Epidermal melanocyte (primary cell): ENCODE measurements around the gene FHIT.

ENCODE experiments used
- DNase-seq: peaks from one replicate; pipeline ENCODE4 v3.0.0; 2011; ENCODE audit warnings: low spot score; ENCODE audit not compliant: insufficient read length

Gene FHIT

GRCh38 chr3:60431599-60431958, 819.7 kb downstream of the FHIT start:
- no peak for DNase-seq

- DNase-seq, result no peak
Measured at GRCh38 chr3:60430205-60430604, 821.0 kb downstream of the FHIT start.

- DNase-seq, result no peak
Measured at GRCh38 chr3:60427109-60427508, 824.1 kb downstream of the FHIT start.

- no peak for DNase-seq
Measured at GRCh38 chr3:60424942-60425341, 826.3 kb downstream of the FHIT start.

GRCh38 chr3:60424034-60424433, 827.2 kb downstream of the FHIT start:
- no peak for DNase-seq

GRCh38 chr3:60423556-60423955, 827.7 kb downstream of the FHIT start:
- DNase-seq, result no peak

- DNase-seq, result no peak
Measured at GRCh38 chr3:60421749-60422446, 829.4 kb downstream of the FHIT start.

- DNase-seq, result no peak
Measured at GRCh38 chr3:60417576-60417975, 833.7 kb downstream of the FHIT start.

- DNase-seq, result no peak
Measured at GRCh38 chr3:60414011-60414410, 837.2 kb downstream of the FHIT start.

- no peak for DNase-seq
Measured at GRCh38 chr3:60413551-60413950, 837.7 kb downstream of the FHIT start.

- DNase-seq, result no peak
Measured at GRCh38 chr3:60403866-60404265, 847.4 kb downstream of the FHIT start.

- no peak for DNase-seq
Measured at GRCh38 chr3:60402931-60403330, 848.3 kb downstream of the FHIT start.

GRCh38 chr3:60399861-60400845, 851.1 kb downstream of the FHIT start:
- DNase-seq, result no peak

- DNase-seq, result no peak
Measured at GRCh38 chr3:60399292-60399691, 852.0 kb downstream of the FHIT start.

GRCh38 chr3:60395173-60395762, 856.0 kb downstream of the FHIT start:
- no peak for DNase-seq

GRCh38 chr3:60393946-60394345, 857.3 kb downstream of the FHIT start:
- DNase-seq, result no peak

GRCh38 chr3:60392501-60392900, 858.8 kb downstream of the FHIT start:
- no peak for DNase-seq

- DNase-seq, result no peak
Measured at GRCh38 chr3:60391292-60391691, 860.0 kb downstream of the FHIT start.

- no peak for DNase-seq
Measured at GRCh38 chr3:60388731-60389130, 862.5 kb downstream of the FHIT start.

- no peak for DNase-seq
Measured at GRCh38 chr3:60386306-60386705, 864.9 kb downstream of the FHIT start.

GRCh38 chr3:60384341-60384740, 866.9 kb downstream of the FHIT start:
- DNase-seq, result no peak

GRCh38 chr3:60383345-60383744, 867.9 kb downstream of the FHIT start:
- no peak for DNase-seq
